Measurements from ENCODE around the gene TMCO4.
"Not testable (repeated sequence)": the region's sequence is repeated elsewhere in the genome, so short reads cannot be mapped to it uniquely, and the experiment has no call there.

The TMCO4 gene

DNA sequence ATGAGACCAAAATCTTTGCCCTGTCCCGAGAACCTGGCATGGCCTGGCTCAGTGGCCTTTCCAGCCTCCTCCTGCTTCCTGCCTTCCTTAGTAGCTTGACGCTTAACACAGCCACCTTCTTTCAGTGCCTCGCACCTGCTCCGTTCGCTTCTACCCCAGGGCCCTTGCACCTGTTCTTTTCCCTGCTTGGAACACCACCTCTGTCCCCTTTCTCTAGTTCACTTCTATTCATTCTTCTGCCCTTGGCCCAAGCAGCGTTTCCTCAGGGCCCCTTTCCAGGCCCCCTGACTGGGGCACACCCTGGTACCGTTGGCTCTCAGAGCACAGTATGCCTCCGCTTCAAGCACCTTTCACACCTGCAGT is 144.0 kb downstream of the TMCO4 start:
- no peak for DNase-seq (ENCODE audit: low read depth)

DNA sequence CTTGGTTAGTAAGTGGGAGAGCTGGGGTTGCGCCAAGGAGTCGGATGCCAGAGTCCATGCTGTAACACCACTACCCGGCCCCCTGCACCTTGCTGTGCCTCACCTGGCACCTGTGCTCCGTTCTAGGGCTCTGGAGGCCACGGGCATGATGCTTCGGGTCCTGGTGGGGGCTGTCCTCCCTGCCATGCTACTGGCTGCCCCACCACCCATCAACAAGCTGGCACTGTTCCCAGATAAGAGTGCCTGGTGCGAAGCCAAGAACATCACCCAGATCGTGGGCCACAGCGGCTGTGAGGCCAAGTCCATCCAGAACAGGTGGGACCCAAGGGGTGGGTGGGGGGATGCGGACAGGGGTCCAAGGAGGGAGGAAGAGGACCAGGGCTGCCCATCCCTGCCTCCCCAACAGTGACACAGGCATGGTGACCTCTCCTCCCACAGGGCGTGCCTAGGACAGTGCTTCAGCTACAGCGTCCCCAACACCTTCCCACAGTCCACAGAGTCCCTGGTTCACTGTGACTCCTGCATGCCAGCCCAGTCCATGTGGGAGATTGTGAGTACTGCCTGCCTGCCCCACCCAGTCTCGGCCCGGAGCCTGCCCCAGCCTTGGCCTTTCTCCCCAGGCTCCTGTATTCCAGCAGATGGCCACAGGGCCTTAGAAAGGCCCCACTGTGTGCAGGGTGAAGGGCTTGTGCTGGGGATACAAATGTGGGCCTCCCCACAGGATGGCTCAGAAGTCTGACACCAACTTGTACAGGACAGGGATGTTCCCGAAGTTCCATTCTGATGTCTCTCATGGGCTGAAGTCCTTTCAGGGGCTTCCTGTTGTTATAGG is 144.6 kb downstream of the TMCO4 start:
- DNase-seq (ENCODE audit: low read depth), result no peak

- no peak for DNase-seq (ENCODE audit: low read depth)
These were observed 145.3 kb downstream of the TMCO4 start for GRCh38 chr1:19654386-19654785.

DNA sequence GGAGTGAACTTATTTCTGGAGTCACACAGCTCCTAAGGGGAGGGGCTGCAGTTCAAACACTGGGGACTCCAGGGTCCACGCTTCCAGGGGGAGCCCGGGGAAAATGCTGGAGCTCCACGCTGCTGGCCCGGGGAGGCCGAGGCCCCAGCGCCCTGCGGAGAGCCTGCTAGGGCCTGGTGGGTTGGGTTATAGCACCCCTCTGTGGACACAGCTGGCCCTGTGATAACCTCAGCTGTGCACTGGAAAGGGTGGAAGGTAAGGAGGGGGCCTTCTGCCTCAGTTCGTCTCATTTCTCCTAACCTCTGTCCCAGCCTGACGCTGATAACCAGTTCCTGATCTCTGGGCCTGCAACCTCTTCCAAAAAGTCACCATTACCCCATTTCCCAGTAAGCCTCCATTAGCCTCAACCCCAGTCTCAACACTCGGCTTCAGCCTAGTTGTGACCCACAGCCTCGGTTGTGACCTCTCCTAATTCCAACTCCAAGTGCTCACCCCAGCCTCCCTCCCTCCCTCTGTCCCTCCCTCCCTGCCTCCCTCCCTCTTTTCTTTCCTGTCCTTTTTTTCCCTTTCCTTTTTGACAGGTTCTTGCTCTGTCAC is 148.5 kb downstream of the TMCO4 start:
- DNase-seq (ENCODE audit: low read depth), result no peak

DNA sequence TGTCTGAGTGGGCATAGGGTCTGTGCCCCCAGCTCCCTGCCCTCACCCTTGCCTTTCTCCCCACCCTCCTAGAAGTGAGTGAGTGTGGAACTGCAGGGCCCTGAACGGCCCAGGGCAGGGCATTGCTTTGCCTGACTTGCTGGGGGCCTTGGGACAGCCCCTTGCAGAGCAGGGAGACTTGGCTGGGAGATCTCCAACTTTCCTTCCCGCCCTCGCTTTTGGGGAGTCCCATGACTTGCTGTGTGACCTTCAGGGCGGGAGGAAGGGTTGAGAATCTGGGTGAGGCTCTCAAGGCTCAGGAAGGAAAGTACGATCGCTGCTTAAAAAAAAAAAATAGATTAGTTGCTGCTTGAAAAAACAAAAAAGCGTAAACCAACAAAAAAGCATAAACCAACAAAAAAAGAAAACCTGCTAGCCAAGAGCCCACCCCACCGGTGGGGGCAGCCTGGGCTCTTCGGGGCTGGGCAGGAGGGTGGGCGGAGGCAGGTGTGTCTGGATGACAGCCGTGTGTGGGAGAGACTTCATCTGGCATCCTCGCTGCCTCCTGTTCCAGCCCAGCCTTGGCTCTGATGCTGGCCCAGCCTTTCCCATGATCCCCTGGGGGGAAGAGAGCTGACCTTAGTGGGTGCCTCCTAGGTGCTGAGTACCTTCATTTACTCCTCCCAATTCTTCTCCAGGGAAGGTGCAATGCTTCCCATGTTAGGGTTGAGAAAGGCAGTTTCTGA is 149.1 kb downstream of the TMCO4 start:
- no peak for DNase-seq (ENCODE audit: low read depth)

DNA sequence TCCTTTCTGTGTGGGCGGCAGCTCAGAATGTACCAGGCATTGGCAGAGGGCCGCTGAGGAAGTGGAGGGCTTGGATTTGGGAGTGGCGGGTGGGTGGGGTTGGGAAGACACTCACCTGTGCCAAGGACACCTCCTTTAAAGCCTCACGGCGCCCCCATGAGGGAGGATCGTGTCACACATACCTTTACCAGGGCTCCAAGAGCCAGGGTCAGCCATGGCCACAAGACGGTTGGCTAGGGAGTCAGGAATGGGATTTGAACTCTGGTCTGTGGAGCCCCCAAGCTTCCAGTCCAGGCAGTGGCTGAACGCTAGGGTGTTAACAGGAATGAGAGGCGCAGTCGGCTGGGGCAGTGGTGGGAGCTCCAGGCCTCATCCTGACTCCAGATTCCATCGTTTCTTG is 151.0 kb downstream of the TMCO4 start:
- DNase-seq (ENCODE audit: low read depth), result no peak

GRCh38 chr1:19648239-19648638 is 151.5 kb downstream of the TMCO4 start:
- DNase-seq (ENCODE audit: low read depth), result no peak

GRCh38 chr1:19647643-19648042 is 152.1 kb downstream of the TMCO4 start:
- no peak for DNase-seq (ENCODE audit: low read depth)

GRCh38 chr1:19646377-19647319 is 153.1 kb downstream of the TMCO4 start:
- DNase-seq (ENCODE audit: low read depth), result no peak

GRCh38 chr1:19645411-19646251 is 154.1 kb downstream of the TMCO4 start:
- no peak for DNase-seq (ENCODE audit: low read depth)

DNA sequence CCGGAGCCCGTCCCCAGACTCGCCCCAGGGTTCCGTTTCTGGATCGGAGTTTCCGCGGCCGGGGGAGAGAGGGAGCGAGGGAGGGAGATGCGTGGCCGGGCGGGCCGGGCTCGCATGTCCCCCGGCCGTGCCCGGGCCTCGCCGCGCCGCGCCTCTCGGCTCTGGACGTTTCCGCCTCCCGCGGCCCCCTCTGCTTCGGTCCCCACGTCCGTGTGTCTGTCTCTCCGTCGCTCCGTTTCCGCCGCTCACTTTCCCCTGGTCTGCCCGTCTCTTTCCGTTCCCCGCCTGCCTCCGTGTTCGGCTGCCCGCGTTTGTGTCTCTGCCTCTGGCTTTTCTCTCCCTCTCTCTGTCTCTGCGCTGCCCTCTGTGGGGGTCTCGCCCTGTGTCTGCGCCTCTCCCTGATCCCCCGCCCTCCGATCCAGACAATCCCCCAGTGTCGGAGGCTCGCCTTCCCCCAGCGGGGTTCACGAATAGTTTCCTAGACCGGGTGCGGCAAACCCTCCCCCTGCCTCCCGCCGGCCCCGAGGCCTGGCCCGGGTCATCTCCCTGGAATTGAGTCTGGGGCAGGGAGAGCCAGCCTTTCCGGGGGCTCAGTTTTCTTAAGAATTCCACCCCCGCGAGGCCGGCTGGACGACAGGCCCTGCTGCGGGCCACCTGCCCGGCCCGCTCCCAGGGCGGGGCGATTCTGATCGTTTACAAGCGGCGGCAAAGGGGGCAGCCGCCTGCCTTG is 154.9 kb downstream of the TMCO4 start:
- DNase-seq (ENCODE audit: low read depth), result no peak

DNA sequence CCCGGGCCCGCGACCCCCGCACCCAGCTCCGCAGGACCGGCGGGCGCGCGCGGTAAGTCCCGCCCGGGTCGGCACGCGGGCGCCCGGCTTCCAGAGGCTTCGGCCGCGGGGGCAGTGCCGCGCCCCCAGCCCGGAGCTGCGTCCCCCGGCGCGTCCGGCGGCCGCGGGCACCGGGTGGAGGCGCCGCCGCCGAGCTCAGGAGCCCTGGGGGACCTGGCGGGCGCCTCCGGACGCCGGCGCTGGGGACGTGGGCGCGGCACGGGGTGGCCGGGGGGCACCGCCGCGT is 155.4 kb downstream of the TMCO4 start:
- no peak for DNase-seq (ENCODE audit: low read depth)

- DNase-seq (ENCODE audit: low read depth), result peak; percentile 61
These were observed 155.9 kb downstream of the TMCO4 start, which contains the start of gene NBL1 for GRCh38 chr1:19643602-19644394. Gene NBL1 (plus strand): TSS chr1:19644311. CDS start chr1:19655031, 10,720 bp downstream.

DNA sequence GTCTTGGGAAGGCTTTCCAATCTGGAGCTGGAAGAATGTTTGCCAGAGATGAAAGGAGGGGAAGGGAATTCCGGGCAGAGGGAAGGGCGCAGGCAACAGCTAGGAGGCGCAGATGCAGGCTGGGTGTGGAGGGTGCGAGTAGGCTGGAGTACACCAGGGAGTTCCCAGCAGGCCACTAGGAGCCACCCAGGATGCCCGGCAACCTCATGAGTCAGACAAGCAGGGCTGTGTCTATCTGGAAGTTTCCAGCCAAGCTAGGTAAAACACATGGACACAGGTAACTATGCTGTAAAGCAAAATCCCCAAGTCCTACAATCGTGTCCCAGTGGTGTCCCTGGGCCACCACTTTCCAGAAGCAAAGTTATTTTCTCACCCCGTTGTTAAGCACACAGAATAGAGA is 156.6 kb downstream of the TMCO4 start:
- DNase-seq (ENCODE audit: low read depth), result no peak

DNA sequence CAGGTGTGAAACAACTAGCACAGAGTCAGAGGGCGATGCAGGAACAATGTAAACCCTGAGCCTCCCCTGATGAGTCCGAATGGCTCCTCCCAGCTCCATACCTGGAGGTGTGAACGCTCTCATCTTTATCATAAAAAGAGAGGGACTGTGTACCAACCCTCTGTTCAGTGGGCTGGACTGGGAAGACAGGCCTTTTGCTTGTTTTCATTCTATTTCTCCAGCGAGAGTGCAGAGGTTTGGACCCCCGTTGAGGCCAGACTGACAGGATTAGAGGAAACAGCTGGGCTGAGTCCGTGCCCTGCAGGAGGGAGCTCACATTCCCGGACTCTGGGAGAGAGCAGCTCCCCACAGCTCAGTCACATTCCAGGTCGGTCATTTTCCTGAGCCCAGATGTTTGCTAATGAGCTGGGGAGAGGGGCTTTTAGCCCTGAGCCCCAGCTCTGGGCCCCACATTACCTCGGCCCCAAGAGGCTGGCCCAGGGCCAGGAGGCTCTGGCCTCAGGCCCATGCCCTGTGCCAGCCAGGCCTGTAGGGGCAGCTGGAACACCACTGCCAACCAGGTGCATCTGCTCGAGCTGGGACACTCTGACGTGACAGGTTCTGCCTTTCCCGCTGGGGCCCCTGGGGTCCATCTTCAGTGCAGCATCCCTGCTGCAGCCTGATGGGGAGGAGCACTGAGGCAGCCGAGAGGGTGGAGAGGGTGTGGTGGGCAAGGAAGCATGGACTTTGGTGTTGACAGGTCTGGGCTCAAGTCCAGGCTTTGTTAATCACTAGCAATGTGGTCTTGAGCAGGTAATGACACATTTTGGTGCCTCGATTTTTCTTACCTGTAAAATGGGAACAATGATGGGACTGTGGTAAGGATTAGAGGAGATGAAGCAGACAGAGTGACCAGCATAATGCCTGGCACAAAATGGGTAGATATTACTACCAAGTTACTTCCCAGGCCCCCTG is 159.1 kb downstream of the TMCO4 start:
- no peak for DNase-seq (ENCODE audit: low read depth)

- DNase-seq (ENCODE audit: low read depth), result no peak
These were observed 159.7 kb downstream of the TMCO4 start for GRCh38 chr1:19639999-19640362.

- DNase-seq (ENCODE audit: low read depth), result not testable (repeated sequence)
These were observed 160.5 kb downstream of the TMCO4 start for GRCh38 chr1:19639228-19639627.

DNA sequence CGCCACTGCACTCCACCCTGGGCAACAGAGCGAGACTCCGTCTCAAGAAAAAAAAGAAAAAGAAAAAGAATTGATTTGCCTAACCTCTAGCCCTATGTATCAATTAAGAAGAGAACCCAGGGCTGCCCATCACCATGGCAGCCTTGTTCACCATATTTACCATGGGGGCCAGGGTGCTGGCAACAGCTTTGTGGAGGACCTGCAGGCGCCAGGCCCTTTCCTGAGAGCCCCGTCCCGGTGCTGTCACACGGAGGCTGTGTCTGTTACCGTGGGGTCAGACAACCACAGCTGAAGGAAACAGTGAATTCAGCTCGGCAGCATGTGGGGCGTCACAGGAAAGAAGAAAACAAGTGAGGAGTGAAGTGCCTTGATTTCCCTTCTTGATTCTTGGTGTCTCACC is 162.1 kb downstream of the TMCO4 start:
- DNase-seq (ENCODE audit: low read depth), result no peak

- DNase-seq (ENCODE audit: low read depth), result not testable (repeated sequence)
These were observed 163.0 kb downstream of the TMCO4 start for GRCh38 chr1:19636749-19637148.

Data from activated T-helper 9 cell treated with anti-CD3 and anti-CD28 coated beads, Interleukin-2, amount 50 U/mL, for 16 hours (primary cell).